HL-60 (cell line): ENCODE measurements around the gene PSENEN.

Source experiments
- DNase-seq, 2 experiments: peaks; one replicate each; pipeline ENCODE4 v3.0.0-alpha.2; 2010 to 2020; ENCODE audit warnings: low read depth in 1 of 2, low spot score in 1 of 2
- H3K27ac ChIP-seq: fragments of 250-450 bp; sonication (Bioruptor Pico); replicated peaks from 2 replicates; pipeline ENCODE4 v1.5.1; 2020; ENCODE audit warnings: mild to moderate bottlenecking, moderate library complexity
- H3K27me3 ChIP-seq: fragments of 250-450 bp; sonication (Bioruptor Pico); 2 replicates; pipeline ENCODE4 v1.5.1; 2021; ENCODE audit warnings: mild to moderate bottlenecking, moderate library complexity; ENCODE audit not compliant: insufficient read depth, poor library complexity, severe bottlenecking
- H3K4me3 ChIP-seq: replicated peaks from 2 replicates; pipeline ENCODE4 v1.5.1; 2011; ENCODE audit warnings: mild to moderate bottlenecking, control low read depth, low read length; ENCODE audit not compliant: insufficient read depth
- CTCF ChIP-seq: IDR thresholded peaks from one replicate; pipeline ENCODE4 v1.5.1; 2011; ENCODE audit warnings: low read length, control low read depth, inconsistent platforms; ENCODE audit not compliant: insufficient read depth
- GABPA ChIP-seq: IDR thresholded peaks from 2 replicates; pipeline ENCODE4 v1.6.1; 2012; ENCODE audit warnings: low read depth
- POLR2AphosphoS5 ChIP-seq: IDR thresholded peaks from 2 replicates; pipeline ENCODE4 v1.6.1; 2012; ENCODE audit warnings: low read depth
- REST ChIP-seq: IDR thresholded peaks from 2 replicates; pipeline ENCODE4 v1.6.1; 2012; ENCODE audit warnings: low read depth; ENCODE audit not compliant: insufficient replicate concordance
- SPI1 ChIP-seq: IDR thresholded peaks from 2 replicates; pipeline ENCODE4 v1.6.1; 2012; ENCODE audit warnings: low read depth, mild to moderate bottlenecking, borderline replicate concordance
- long read RNA-seq: library from polyadenylated mRNA; unstranded; transcript quantifications from one replicate; pipeline ENCODE4 v2.0.0, GENCODE V29; 2020

PSENEN gene
- long read RNA-seq, transcript PSENEN-202 (4 exons, 1,661 nt): major isoform, 8 of 11 reads
- long read RNA-seq, partial matches to known transcripts: 2 of 11 reads
- long read RNA-seq, other reads (novel, unspliced or antisense): 0 of 11 reads

GRCh38 chr19:35745328-35746086 lies at the start of gene PSENEN, which contains the start of gene U2AF1L4:
Gene PSENEN (plus strand): TSS chr19:35745651. CDS start chr19:35745931, 280 bp downstream.
Gene U2AF1L4 (minus strand): TSS chr19:35745418. CDS start chr19:35745391, 27 bp downstream.
- Histone ChIP-seq H3K4me3 (peak within 1 kb of the TSS; percentile 79), H3K27ac (peak within 1 kb of the TSS; percentile 98), H3K27me3 (no peaks in the 10 kb centered on the region)
- DNase-seq: peak; percentile 98 to 99
- no peak for TF ChIP-seq POLR2AphosphoS5
- TF ChIP-seq GABPA: peak; percentile 88
- peak; percentile 36; the same call in 1 of the 2 replicates for TF ChIP-seq SPI1

- Histone ChIP-seq H3K4me3 (no peak overlapping the region), H3K27ac (no peak overlapping the region), H3K27me3 (no peaks in the 10 kb centered on the region)
- DNase-seq: no peak
- TF ChIP-seq CTCF (no peak), SPI1 (no peak), GABPA (no peak), POLR2AphosphoS5 (no peak), REST (no peak)
Observed at GRCh38 chr19:35695895-35696422, 49.5 kb upstream of the PSENEN start.

GRCh38 chr19:35696835-35697234 lies 48.6 kb upstream of the PSENEN start:
- no peak overlapping the region for H3K27ac ChIP-seq
- TF ChIP-seq CTCF (no peak), POLR2AphosphoS5 (no peak), REST (no peak), SPI1 (no peak), GABPA (no peak)
- H3K27me3 ChIP-seq: no peaks in the 10 kb centered on the region
- DNase-seq: no peak
- H3K4me3 ChIP-seq: no peak overlapping the region
